ENCODE results near the gene ATP8A2.
A peak's percentile ranks its signal among the peaks of the same experiment; 100 is the strongest.

The ATP8A2 gene

GRCh38 chr13:25645681-25646080, 273.9 kb downstream of the ATP8A2 start:
- DNase-seq, result no peak

- no peak for DNase-seq
Observed at GRCh38 chr13:25649001-25649633, 277.3 kb downstream of the ATP8A2 start.

- DNase-seq, result no peak
Observed at GRCh38 chr13:25652764-25653163, 281.0 kb downstream of the ATP8A2 start.

GRCh38 chr13:25654322-25654721, 282.5 kb downstream of the ATP8A2 start:
- DNase-seq, result no peak

GRCh38 chr13:25657157-25657556, 285.4 kb downstream of the ATP8A2 start:
- DNase-seq, result no peak

GRCh38 chr13:25659091-25659795, 287.5 kb downstream of the ATP8A2 start:
- no peak for DNase-seq

GRCh38 chr13:25660996-25661395, 289.2 kb downstream of the ATP8A2 start:
- no peak for DNase-seq

GRCh38 chr13:25662516-25662915, 290.7 kb downstream of the ATP8A2 start:
- no peak for DNase-seq

- no peak for DNase-seq
Observed at GRCh38 chr13:25668345-25668744, 296.6 kb downstream of the ATP8A2 start.

GRCh38 chr13:25673711-25674110, 301.9 kb downstream of the ATP8A2 start:
- DNase-seq, result no peak

- no peak for DNase-seq
Observed at GRCh38 chr13:25674371-25674770, 302.6 kb downstream of the ATP8A2 start.

GRCh38 chr13:25675060-25675459, 303.3 kb downstream of the ATP8A2 start:
- DNase-seq, result no peak

- no peak for DNase-seq
Observed at GRCh38 chr13:25677956-25678355, 306.2 kb downstream of the ATP8A2 start.

- no peak for DNase-seq
Observed at GRCh38 chr13:25678398-25678797, 306.6 kb downstream of the ATP8A2 start.

GRCh38 chr13:25679159-25679558, 307.4 kb downstream of the ATP8A2 start:
- no peak for DNase-seq

- DNase-seq, result no peak
Observed at GRCh38 chr13:25679936-25680335, 308.2 kb downstream of the ATP8A2 start.

GRCh38 chr13:25682276-25682675, 310.5 kb downstream of the ATP8A2 start:
- DNase-seq, result no peak

GRCh38 chr13:25683056-25683455, 311.3 kb downstream of the ATP8A2 start:
- DNase-seq, result no peak

- no peak for DNase-seq
Observed at GRCh38 chr13:25683662-25684370, 312.0 kb downstream of the ATP8A2 start.

GRCh38 chr13:25684491-25684890, 312.7 kb downstream of the ATP8A2 start:
- DNase-seq, result no peak

- DNase-seq, result peak; percentile 86
Observed at GRCh38 chr13:25686831-25687470, 315.2 kb downstream of the ATP8A2 start.

GRCh38 chr13:25687471-25688225, 315.9 kb downstream of the ATP8A2 start:
- DNase-seq, result peak; percentile 82

- DNase-seq, result no peak
Observed at GRCh38 chr13:25688536-25688935, 316.8 kb downstream of the ATP8A2 start.
